Smooth muscle cell (in vitro differentiated cells): ENCODE results near the gene C5orf63. TPM values are rescaled to one million over a fixed set of nuclear protein-coding genes. Genes with fewer than 3 reads are reported as not detected.
"Not testable (repeated sequence)": the region's sequence is repeated elsewhere in the genome, so short reads cannot be mapped to it uniquely, and the experiment has no call there.

Experiments
- DNase-seq: peaks from one replicate; lab custom pipeline; 2025; ENCODE audit not compliant: unreplicated experiment; lab: John Stamatoyannopoulos, UW
- H2AFZ ChIP-seq: fragments of 200-600 bp; sonication (generic); 2 replicates; pipeline ENCODE4 v1.6.0; 2016; ENCODE audit warnings: antibody characterized with exemption, low read depth, mild to moderate bottlenecking
- H3F3A ChIP-seq: fragments of 200-600 bp; sonication (generic); 2 replicates; pipeline ENCODE4 v1.6.0; 2017; ENCODE audit warnings: antibody characterized with exemption, low read depth
- H3K27ac ChIP-seq: fragments of 200-600 bp; sonication (generic); 2 replicates; pipeline ENCODE4 v1.5.1; 2016; ENCODE audit warnings: low read depth, mild to moderate bottlenecking
- H3K27me3 ChIP-seq: fragments of 200-600 bp; sonication (generic); 2 replicates; pipeline ENCODE4 v1.6.1; 2016; ENCODE audit warnings: low read depth, mild to moderate bottlenecking
- H3K36me3 ChIP-seq: fragments of 200-600 bp; sonication (generic); 2 replicates; pipeline ENCODE4 v1.5.1; 2016; ENCODE audit warnings: low read depth
- H3K4me1 ChIP-seq: fragments of 200-600 bp; sonication (generic); 2 replicates; pipeline ENCODE4 v1.5.1; 2016; ENCODE audit warnings: low read depth
- H3K4me2 ChIP-seq: fragments of 200-600 bp; sonication (generic); 2 replicates; pipeline ENCODE4 v1.6.0; 2016; ENCODE audit warnings: mild to moderate bottlenecking
- H3K4me3 ChIP-seq: fragments of 200-600 bp; sonication (generic); 2 replicates; pipeline ENCODE4 v1.5.1; 2016; ENCODE audit warnings: mild to moderate bottlenecking
- H3K79me2 ChIP-seq: fragments of 200-600 bp; sonication (generic); 2 replicates; pipeline ENCODE4 v1.6.0; 2016; ENCODE audit warnings: low read depth, mild to moderate bottlenecking
- H3K9ac ChIP-seq: fragments of 200-600 bp; sonication (generic); 2 replicates; pipeline ENCODE4 v1.6.0; 2016; ENCODE audit warnings: low read depth
- H3K9me3 ChIP-seq: fragments of 200-600 bp; sonication (generic); replicated peaks from 2 replicates; pipeline ENCODE4 v1.5.1; 2016; ENCODE audit warnings: low read depth
- H4K20me1 ChIP-seq: fragments of 200-600 bp; sonication (generic); 2 replicates; pipeline ENCODE4 v1.6.0; 2016; ENCODE audit warnings: low read depth
- WGBS: methylation state at CpG from one replicate; pipeline ENCODE4 v1.1.7; 2016; ENCODE audit warnings: low lambda C conversion rate; 5-methylcytosine and 5-hydroxymethylcytosine counted together
- polyA plus RNA-seq: library from polyadenylated mRNA; unstranded; fragments of >200 nt; fragmentation: Nextera tagmentation; extraction: Ambion mirVana; gene quantifications from 2 replicates; pipeline ENCODE4 v1.2.1, GENCODE V29; 2016
- total RNA-seq: library from RNA; depleted of rRNA; stranded (reverse); fragments of >200 nt; gene quantifications from 2 replicates; pipeline ENCODE4 v1.2.3, GENCODE V29; 2014
- TF ChIP-seq, protein P1 (sequence below): fragments of 200-600 bp; sonication (generic); IDR thresholded peaks from 2 replicates; pipeline ENCODE4 v1.5.1; 2017; ENCODE audit warnings: borderline replicate concordance, mild to moderate bottlenecking, antibody characterized with exemption; ENCODE audit not compliant: insufficient read depth, poor library complexity, severe bottlenecking

The C5orf63 gene
- total and polyA plus RNA-seq, 2 experiments from 2014 or later = 2.1 TPM; not detected in 1

DNA sequence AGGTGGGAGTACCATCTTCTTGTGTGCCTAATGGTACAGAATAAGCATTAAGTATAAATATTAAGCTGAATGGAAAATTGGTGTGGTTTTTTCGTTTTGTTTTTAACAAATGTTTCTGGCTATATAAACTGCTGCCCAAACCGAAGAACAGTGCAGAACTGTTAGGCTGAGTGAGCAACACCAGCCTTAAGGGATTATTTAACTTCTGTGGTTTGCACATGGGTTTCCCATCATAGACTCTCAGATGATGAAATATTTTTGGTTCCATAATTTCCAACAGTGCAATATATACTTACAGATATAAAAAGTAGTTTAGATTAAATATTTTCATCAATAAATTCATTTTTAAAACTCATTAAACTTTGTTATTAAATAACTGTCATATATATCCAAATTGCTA, 16.4 kb downstream of the C5orf63 start:
- H3K9me3 ChIP-seq = no peaks in the 10 kb centered on the region
- no peaks in the 10 kb centered on the region for H3F3A ChIP-seq
- H3K9ac ChIP-seq = no peak overlapping the region
- no peaks in the 10 kb centered on the region for H4K20me1 ChIP-seq
- no peaks in the 10 kb centered on the region for H3K36me3 ChIP-seq
- DNase-seq = no peak
- H3K4me2 ChIP-seq = no peak overlapping the region
- TF ChIP-seq, protein P1, sequence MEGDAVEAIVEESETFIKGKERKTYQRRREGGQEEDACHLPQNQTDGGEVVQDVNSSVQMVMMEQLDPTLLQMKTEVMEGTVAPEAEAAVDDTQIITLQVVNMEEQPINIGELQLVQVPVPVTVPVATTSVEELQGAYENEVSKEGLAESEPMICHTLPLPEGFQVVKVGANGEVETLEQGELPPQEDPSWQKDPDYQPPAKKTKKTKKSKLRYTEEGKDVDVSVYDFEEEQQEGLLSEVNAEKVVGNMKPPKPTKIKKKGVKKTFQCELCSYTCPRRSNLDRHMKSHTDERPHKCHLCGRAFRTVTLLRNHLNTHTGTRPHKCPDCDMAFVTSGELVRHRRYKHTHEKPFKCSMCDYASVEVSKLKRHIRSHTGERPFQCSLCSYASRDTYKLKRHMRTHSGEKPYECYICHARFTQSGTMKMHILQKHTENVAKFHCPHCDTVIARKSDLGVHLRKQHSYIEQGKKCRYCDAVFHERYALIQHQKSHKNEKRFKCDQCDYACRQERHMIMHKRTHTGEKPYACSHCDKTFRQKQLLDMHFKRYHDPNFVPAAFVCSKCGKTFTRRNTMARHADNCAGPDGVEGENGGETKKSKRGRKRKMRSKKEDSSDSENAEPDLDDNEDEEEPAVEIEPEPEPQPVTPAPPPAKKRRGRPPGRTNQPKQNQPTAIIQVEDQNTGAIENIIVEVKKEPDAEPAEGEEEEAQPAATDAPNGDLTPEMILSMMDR = no peak
- WGBS = 35% methylated on average over 2 of the region's 2 CpGs
- no peaks in the 10 kb centered on the region for H3K27me3 ChIP-seq
- no peaks in the 10 kb centered on the region for H3K4me1 ChIP-seq
- no peak overlapping the region for H3K27ac ChIP-seq
- no peak overlapping the region for H2AFZ ChIP-seq
- H3K79me2 ChIP-seq = no peaks in the 10 kb centered on the region
- no peak overlapping the region for H3K4me3 ChIP-seq

DNA sequence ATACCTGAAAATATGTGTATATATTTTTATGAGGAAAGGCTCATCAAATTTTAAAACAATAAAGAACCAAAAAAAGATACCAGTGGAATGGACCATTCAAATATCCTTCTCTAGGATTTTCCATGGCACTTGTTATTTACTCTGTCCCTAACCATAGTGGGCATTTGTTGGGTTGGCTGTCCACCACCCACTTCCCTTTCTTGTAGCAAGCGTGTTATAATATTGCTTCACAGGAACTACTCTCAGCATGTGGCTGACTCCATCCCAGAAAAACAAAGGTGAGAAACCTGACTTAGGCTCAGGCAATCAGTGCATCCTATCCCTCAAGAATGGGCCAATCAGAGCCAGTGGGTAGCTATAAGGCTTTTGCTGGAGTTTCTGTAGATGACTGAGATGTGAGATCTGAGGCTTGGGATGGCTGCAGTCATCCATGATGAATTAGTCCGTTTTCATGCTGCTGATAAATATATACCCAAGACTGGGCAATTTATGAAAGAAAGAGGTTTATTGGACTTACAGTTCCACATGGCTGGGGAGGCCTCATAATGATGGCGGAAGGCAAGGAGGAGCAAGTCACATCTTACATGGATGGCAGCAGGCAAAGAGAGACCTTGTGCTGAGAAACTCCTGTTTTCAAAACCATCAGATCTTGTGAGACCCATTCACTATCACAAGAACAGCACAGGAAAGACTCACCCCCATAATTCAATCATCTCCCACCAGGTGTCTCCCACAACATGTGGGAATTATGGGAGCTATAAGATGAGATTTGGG, 17.2 kb downstream of the C5orf63 start:
- Histone ChIP-seq H3K9me3 (no peaks in the 10 kb centered on the region), H3F3A (no peaks in the 10 kb centered on the region), H3K27me3 (no peaks in the 10 kb centered on the region), H3K36me3 (no peaks in the 10 kb centered on the region), H3K27ac (no peak overlapping the region), H4K20me1 (no peaks in the 10 kb centered on the region), H3K79me2 (no peaks in the 10 kb centered on the region), H3K4me2 (no peak overlapping the region), H3K4me3 (no peak overlapping the region), H3K9ac (no peak overlapping the region), H3K4me1 (no peaks in the 10 kb centered on the region), H2AFZ (no peak overlapping the region)
- 97% methylated on average over 3 of the region's 3 CpGs for WGBS
- no peak for DNase-seq
- TF ChIP-seq, protein P1 = no peak

DNA sequence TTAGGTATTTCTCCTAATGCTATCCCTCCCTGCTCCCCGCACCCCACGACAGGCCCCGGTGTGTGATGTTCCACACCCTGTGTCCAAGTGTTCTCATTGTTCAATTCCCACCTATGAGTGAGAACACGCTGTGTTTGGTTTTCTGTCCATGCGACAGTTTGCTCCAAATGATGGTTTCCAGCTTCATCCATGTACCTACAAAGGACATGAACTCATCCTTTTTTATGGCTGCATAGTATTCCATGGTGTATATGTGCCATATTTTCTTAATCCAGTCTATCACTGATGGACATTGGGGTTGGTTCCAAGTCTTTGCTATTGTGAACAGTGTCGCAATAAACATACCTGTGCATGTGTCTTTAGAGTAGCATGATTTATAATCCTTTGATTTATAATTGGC, 19.8 kb downstream of the C5orf63 start:
- H3K9me3 ChIP-seq, H3K9ac ChIP-seq, H3F3A ChIP-seq, H3K4me1 ChIP-seq, H3K36me3 ChIP-seq, H3K27ac ChIP-seq, H3K4me3 ChIP-seq, H2AFZ ChIP-seq, H3K27me3 ChIP-seq, H3K4me2 ChIP-seq, DNase-seq, H3K79me2 ChIP-seq, H4K20me1 ChIP-seq: not testable (repeated sequence)
- WGBS = 96% methylated on average over 6 of the region's 6 CpGs

DNA sequence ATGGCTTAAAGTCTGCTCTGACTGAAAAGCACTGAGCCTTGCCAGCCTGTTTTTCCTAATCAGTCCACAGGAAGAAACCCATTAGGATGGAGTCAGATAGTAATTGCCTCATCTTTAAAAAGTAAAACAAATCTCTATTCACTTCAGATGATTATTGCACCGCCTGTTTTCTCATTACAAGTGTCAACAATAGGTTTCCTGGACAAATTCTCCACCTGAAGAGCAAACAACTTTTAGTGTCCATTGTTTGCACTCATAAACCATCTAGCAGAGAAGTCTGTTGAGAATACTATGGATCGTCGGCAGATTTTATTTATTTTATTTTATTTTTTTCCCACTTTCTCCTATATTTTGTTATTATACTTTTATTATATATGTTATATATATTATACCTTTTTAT, 20.3 kb downstream of the C5orf63 start:
- no peaks in the 10 kb centered on the region for H3F3A ChIP-seq
- DNase-seq = no peak
- 96% methylated on average over 3 of the region's 3 CpGs for WGBS
- no peak overlapping the region for H3K9ac ChIP-seq
- TF ChIP-seq, protein P1 = no peak
- no peak overlapping the region for H3K27ac ChIP-seq
- H3K4me2 ChIP-seq = no peak overlapping the region
- no peak overlapping the region for H3K4me3 ChIP-seq
- no peaks in the 10 kb centered on the region for H4K20me1 ChIP-seq
- no peaks in the 10 kb centered on the region for H3K9me3 ChIP-seq
- no peaks in the 10 kb centered on the region for H3K27me3 ChIP-seq
- no peaks in the 10 kb centered on the region for H3K79me2 ChIP-seq
- H2AFZ ChIP-seq = no peak overlapping the region
- no peaks in the 10 kb centered on the region for H3K4me1 ChIP-seq
- no peaks in the 10 kb centered on the region for H3K36me3 ChIP-seq
